GM12892 (cell line): Measurements from ENCODE around the gene HSFX2.

Experiments
- POLR2A ChIP-seq: IDR thresholded peaks from 2 replicates; pipeline ENCODE4 v1.6.1; 2011; ENCODE audit warnings: low read depth, low read length, control low read depth
- POLR2AphosphoS5 ChIP-seq: IDR thresholded peaks from 2 replicates; pipeline ENCODE4 v1.6.1; 2011; ENCODE audit warnings: low read depth, low read length, control low read depth

- TF ChIP-seq POLR2A (no peak), POLR2AphosphoS5 (no peak)
Measured at GRCh38 chrX:149643496-149643895, 48.4 kb upstream of the HSFX2 start.
